AG08396 (cell line): Measurements from ENCODE around the gene DHRSX.
"Not testable (repeated sequence)": the region's sequence is repeated elsewhere in the genome, so short reads cannot be mapped to it uniquely, and the experiment has no call there.

Experiments
- DNase-seq: peaks from one replicate; pipeline ENCODE4 v3.0.0; 2012; ENCODE audit warnings: low spot score, mixed read lengths

DHRSX gene

DNA sequence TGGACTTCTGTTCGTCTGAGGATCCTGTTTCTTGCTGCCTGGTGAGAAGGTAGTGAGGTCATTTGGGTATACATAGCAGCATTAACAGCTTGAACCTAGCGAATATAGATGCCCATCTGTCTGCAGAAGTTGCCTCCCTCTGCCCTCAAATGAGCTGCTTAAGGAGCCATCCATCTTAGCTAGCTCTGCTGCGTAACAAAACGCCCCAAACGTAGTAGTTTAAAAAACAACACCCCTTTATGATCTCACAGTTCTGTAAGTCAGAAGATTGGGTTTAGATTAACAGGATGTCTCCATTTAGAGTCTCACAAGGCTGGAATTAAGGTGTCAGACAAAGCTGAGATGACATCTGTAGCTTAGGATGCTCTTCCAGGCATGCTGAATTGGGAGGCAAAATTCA, 185.3 kb downstream of the DHRSX start:
- no peak for DNase-seq

DNA sequence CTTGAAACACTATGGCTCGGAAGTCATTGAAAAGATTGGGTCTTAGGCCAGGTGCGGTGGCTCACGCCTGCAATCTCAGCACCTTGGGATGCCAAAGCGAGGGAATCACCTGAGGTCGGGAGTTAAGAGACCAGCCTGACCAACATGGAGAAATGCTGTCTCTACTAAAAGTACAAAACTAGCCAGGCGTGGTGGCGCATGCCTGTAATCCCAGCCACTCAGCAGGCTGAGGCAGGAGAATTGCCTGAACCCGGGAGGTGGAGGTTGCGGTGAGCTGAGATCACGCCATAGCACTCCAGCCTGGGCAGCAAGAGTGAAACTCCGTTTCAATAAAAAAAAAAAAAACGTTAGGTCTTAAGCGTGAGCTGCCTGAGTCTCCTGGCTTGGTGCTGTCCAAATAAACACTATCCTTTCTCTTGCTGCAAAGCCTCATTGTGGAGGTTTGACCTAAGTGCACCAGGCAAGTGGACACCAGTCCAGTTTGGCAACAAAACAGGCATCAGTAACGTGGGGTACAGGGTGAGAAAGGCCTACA, 185.9 kb downstream of the DHRSX start:
- no peak for DNase-seq

DNA sequence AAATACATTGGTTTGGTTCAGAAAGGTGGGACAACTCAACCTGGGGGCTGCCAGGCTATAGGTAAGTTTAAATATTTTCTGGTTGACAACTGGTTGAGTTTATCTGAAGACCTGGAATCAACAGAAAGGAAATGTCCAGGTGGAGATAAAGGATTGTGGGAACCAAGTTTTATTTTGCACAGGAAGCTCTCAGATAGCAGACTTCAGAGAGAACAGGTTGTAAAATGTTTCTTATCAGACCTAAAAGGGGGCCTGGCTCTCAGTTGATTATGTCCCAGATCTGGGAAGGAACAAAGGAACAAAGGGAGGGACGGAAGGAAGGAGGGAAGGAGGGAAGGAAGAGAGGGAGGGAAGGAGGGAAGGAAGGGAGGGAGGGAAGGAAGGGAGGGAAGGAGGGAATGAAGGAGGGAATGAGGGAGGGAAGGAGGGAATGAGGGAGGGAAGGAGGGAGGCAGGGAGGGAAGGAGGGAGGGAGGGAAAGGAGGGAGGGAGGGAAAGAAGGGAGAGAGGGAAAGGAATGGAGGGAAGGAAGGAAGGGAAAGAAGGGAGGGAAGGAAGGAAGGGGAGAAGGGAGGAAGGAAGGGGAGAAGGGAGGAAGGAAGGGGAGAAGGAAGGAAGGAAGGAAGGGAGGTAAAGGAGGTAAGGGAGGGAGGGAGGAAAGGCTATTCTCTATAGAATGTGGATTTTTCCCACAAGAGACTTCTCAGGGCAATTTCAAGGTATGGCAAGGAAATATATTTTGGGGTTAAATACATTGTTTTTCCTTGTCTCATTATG, 186.7 kb downstream of the DHRSX start:
- no peak for DNase-seq

GRCh38 chrX:2312061-2312591, 188.7 kb downstream of the DHRSX start:
- DNase-seq: not testable (repeated sequence)

- DNase-seq: no peak
Observed at GRCh38 chrX:2311501-2311900, 189.3 kb downstream of the DHRSX start.

DNA sequence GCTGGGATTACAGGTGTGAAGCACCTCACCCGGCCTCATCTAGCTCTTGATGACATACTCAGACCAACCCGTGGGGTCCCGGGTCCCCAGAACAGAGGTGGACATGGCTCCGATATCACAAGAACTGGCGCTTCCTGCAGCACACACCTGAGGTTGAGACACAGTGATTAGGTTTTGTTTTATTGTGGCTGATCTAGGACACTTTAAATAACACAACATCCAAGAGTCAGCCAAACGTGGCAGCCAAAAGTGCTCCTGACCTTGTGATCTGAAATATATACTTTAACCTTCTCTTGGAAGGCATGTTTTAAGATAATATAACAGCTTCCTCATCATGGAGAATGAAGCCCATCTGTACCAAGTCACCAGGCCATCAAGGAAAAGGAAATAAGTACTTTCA, 198.9 kb downstream of the DHRSX start:
- no peak for DNase-seq

- DNase-seq: no peak
Observed at GRCh38 chrX:2299871-2300270, 200.9 kb downstream of the DHRSX start.

DNA sequence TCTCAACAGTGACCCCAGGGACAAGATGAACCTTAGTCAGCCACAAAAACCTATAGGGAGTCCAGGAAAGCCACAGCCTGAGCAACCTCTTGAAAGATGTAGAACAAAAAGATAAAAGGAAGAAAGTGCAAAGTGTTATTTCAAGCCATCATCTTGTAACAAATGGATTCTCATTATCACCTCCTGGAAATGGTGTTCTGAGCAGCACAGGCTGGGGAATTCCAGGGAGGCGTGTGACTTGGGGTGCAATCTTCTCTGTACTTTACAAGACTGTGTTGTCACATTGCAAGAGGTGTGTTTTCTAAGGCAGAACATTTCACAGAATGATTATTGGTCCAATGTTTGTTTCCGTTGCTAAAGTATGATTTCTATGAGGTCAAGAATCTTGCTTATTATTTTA, 214.0 kb downstream of the DHRSX start:
- DNase-seq: no peak

- no peak for DNase-seq
Observed at GRCh38 chrX:2284601-2285000, 216.2 kb downstream of the DHRSX start.

- no peak for DNase-seq
Observed at GRCh38 chrX:2284133-2284532, 216.6 kb downstream of the DHRSX start.

DNA sequence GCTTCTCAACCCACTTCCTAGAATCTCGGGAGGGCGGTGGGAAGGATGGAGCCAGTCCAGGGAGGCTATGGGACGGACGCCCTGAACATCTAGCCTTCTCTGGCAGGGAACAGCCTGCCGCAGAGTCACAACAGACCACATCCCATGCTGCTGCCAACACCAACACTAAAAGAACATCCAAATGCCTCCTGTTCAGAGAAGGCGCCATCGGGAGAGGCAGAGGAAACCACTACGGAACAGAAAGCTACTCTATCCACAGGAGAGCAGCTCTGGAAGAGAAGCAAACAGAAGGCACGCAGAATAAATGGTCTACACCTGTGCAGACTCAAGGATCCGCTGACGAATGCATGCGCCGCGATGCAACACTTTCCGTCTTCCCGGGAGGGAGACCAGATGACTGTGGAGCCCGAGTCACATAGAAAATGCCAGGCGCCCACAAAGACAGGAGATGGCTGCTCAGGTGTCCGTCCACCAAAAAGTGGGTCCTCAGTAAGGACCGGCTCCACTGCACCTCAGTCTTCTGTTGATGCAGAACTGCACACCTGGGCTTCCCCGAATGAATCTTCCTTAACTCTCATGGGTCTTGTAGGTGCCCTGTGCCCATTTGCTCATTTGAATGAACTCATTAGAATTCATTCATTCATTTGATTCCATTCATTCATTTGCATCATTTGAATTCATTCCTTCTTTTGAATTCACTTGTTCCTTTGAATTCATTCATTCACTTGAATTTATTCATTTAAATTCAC, 217.5 kb downstream of the DHRSX start:
- no peak for DNase-seq

GRCh38 chrX:2282490-2283090, 218.2 kb downstream of the DHRSX start:
- no peak for DNase-seq

GRCh38 chrX:2272337-2272736, 228.4 kb downstream of the DHRSX start:
- no peak for DNase-seq

GRCh38 chrX:2271595-2271994, 229.2 kb downstream of the DHRSX start:
- not testable (repeated sequence) for DNase-seq

DNA sequence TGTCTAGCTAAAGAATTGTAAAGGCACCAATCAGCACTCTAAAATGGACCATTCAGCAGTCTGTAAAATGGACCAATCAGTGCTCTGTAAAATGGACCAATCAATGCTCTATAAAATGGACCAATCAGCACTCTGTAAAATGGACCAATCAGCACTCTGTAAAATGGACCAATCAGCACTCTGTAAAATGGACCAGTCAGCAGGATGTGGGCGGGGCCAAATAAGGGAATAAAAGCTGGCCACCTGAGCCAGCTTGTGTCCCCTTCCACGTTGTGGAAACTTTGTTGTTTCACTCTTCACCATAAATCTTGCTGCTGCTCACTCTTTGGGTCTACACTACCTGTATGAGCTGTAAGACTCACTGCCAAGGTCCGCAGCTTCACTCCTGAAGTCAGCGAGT, 230.0 kb downstream of the DHRSX start:
- not testable (repeated sequence) for DNase-seq

DNA sequence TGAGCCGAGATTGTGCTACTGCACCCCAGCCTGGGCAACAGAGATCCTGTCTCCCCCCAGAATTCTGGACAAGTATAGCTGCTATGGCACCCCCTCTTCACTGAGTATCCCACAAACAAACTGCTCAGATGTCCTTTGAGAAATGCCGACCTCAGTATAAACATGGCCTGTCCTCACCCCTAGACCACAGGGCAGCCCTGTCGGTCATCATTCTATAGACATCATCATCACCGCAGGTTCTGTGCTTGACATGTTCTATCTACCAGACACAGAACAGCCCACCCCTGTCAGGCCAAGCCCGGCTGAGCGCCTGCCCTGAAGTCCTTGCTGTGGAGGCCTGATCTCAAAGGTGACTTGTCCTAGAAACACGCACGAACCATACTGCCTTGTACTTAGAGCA, 232.9 kb downstream of the DHRSX start:
- no peak for DNase-seq

DNA sequence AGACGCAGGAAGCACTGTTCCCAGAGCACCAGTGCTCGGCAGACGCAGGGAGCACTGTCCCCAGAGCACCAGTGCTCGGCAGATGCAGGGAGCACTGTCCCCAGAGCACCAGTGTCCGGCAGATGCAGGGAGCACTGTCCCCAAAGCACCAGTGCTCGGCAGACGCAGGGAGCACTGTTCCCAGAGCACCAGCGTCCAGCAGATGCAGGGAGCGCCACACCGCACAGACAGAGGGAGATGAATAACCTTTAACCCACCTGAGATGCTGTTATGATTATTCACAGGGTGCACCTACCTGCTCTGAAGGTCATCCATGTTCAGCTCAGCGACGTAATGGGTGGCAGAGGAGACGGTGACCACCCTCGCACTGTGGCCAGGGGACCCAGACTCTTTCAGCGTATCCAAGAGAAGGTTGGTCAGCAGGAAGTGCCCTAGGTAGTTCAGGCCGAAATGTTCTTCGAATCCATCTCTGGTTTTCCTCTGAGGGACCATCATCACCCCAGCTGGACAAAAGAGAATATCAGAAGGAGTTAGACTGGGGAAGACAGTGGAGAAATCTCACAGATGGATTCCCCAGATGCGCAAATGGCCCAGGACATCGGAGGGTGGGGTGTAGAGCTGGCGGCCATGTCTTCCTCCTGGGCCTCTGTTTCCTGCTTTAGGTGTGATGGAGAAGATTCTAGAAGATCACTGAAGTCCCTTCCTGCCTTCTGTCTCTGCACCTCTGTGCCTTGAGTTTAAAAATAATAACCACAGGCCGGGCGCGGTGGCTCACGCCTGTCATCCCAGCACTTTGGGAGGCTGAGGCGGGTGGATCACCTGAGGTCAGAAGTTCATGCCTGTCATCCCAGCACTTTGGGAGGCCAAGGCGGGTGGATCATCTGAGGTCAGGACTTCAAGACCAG, 234.1 kb downstream of the DHRSX start:
- DNase-seq: no peak

DNA sequence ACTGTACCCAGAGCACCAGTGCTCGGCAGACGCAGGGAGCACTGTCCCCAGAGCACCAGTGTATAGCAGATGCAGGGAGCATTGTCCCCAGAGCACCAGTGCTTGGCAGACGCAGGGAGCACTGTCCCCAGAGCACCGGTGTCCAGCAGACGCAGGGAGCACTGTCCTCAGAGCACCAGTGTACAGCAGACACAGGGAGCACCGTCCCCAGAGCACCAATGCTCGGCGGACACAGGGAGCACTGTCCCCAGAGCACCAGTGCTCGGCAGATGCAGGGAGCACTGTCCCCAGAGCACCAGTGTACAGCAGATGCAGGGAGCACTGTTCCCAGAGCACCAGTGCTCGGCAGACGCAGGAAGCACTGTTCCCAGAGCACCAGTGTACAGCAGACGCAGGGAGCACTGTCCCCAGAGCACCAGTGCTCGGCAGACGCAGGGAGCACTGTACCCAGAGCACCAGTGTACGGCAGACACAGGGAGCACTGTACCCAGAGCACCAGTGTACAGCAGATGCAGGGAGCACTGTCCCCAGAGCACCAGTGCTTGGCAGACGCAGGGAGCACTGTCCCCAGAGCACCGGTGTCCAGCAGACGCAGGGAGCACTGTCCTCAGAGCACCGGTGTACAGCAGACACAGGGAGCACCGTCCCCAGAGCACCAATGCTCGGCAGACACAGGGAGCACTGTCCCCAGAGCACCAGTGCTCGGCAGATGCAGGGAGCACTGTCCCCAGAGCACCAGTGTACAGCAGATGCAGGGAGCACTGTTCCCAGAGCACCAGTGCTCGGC, 234.9 kb downstream of the DHRSX start:
- DNase-seq: not testable (repeated sequence)

GRCh38 chrX:2264179-2265030, 236.4 kb downstream of the DHRSX start:
- no peak for DNase-seq

DNA sequence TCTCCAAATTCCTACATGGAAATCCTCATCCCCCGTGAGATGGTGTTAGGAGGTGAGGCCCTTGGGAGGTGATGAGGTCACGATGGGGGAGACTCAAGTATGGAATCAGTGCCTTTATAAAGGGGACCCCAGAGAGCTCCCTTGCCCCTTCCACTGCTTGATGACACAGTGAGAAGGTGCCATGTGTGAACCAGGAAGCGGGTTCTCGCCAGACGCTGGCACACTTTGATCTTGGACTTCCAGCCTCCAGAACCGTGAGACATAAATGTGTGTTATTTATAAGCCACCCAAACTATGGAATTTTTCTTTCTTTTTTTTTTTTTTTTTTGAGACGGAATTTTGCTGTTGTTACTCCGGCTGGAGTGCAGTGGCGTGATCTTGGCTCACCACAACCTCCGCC, 237.6 kb downstream of the DHRSX start:
- no peak for DNase-seq
